ENCODE data around the gene TNIP2.

TNIP2 gene

GRCh38 chr4:2755821-2756690 is at the start of gene TNIP2:
TSS of gene TNIP2 (minus strand) at chr4:2756336. CDS start at chr4:2756289, 47 bp downstream.
- Mint-ChIP-seq H3K27ac (peak within 1 kb of the TSS; percentile 75), H3K4me1 (ENCODE audit: low read depth) (peaks cover 20% of the 10 kb centered on the region), H3K36me3 (ENCODE audit: low read depth) (peaks cover 13% of the 10 kb centered on the region), H3K9me3 (no peaks in the 10 kb centered on the region), H3K27me3 (ENCODE audit: low read depth) (no peaks in the 10 kb centered on the region), H3K4me3 (peak within 1 kb of the TSS; percentile 93)

- Mint-ChIP-seq H3K27ac (no peak overlapping the region), H3K27me3 (ENCODE audit: low read depth) (no peaks in the 10 kb centered on the region), H3K36me3 (ENCODE audit: low read depth) (no peaks in the 10 kb centered on the region), H3K4me3 (no peak overlapping the region), H3K9me3 (no peaks in the 10 kb centered on the region), H3K4me1 (ENCODE audit: low read depth) (peaks cover 16% of the 10 kb centered on the region)
Observed at GRCh38 chr4:2804973-2805501, 48.9 kb upstream of the TNIP2 start.

- no peaks in the 10 kb centered on the region for H3K27me3 Mint-ChIP-seq (ENCODE audit: low read depth)
- H3K4me1 Mint-ChIP-seq (ENCODE audit: low read depth), result peaks cover 18% of the 10 kb centered on the region
- H3K4me3 Mint-ChIP-seq, result no peak overlapping the region
- H3K36me3 Mint-ChIP-seq (ENCODE audit: low read depth), result no peaks in the 10 kb centered on the region
- no peaks in the 10 kb centered on the region for H3K9me3 Mint-ChIP-seq
- H3K27ac Mint-ChIP-seq, result no peak overlapping the region
Observed at GRCh38 chr4:2804449-2804972, 48.4 kb upstream of the TNIP2 start.

GRCh38 chr4:2803624-2804448 is 47.7 kb upstream of the TNIP2 start:
- Mint-ChIP-seq H3K4me1 (ENCODE audit: low read depth) (peaks cover 19% of the 10 kb centered on the region), H3K4me3 (no peak overlapping the region), H3K36me3 (ENCODE audit: low read depth) (no peaks in the 10 kb centered on the region), H3K27ac (no peak overlapping the region), H3K9me3 (no peaks in the 10 kb centered on the region), H3K27me3 (ENCODE audit: low read depth) (no peaks in the 10 kb centered on the region)

GRCh38 chr4:2802618-2803531 is 46.7 kb upstream of the TNIP2 start:
- Mint-ChIP-seq H3K9me3 (no peaks in the 10 kb centered on the region), H3K4me3 (no peak overlapping the region), H3K4me1 (ENCODE audit: low read depth) (peaks cover 28% of the 10 kb centered on the region), H3K27me3 (ENCODE audit: low read depth) (no peaks in the 10 kb centered on the region), H3K27ac (no peak overlapping the region), H3K36me3 (ENCODE audit: low read depth) (no peaks in the 10 kb centered on the region)

- H3K36me3 Mint-ChIP-seq (ENCODE audit: low read depth), result no peaks in the 10 kb centered on the region
- no peaks in the 10 kb centered on the region for H3K27me3 Mint-ChIP-seq (ENCODE audit: low read depth)
Observed at GRCh38 chr4:2800691-2801596, 44.8 kb upstream of the TNIP2 start.

GRCh38 chr4:2799971-2800690 is 44.0 kb upstream of the TNIP2 start:
- no peaks in the 10 kb centered on the region for H3K36me3 Mint-ChIP-seq (ENCODE audit: low read depth)
- no peaks in the 10 kb centered on the region for H3K9me3 Mint-ChIP-seq
- peak overlapping the region; percentile 78 for H3K4me3 Mint-ChIP-seq
- no peaks in the 10 kb centered on the region for H3K27me3 Mint-ChIP-seq (ENCODE audit: low read depth)
- H3K4me1 Mint-ChIP-seq (ENCODE audit: low read depth), result peaks cover 40% of the 10 kb centered on the region
- peak overlapping the region; percentile 74 for H3K27ac Mint-ChIP-seq

More at GRCh38 chr4:2800691-2801596, 44.8 kb upstream of the TNIP2 start:
- peak overlapping the region; percentile 62 for H3K4me3 Mint-ChIP-seq
- peak overlapping the region; percentile 75 for H3K27ac Mint-ChIP-seq
- H3K9me3 Mint-ChIP-seq, result no peaks in the 10 kb centered on the region
- peaks cover 40% of the 10 kb centered on the region for H3K4me1 Mint-ChIP-seq (ENCODE audit: low read depth)

GRCh38 chr4:2799224-2799911 is 43.2 kb upstream of the TNIP2 start:
- no peaks in the 10 kb centered on the region for H3K27me3 Mint-ChIP-seq (ENCODE audit: low read depth)
- peak overlapping the region; percentile 91 for H3K4me3 Mint-ChIP-seq
- H3K9me3 Mint-ChIP-seq, result no peaks in the 10 kb centered on the region
- H3K36me3 Mint-ChIP-seq (ENCODE audit: low read depth), result no peaks in the 10 kb centered on the region
- H3K27ac Mint-ChIP-seq, result peak overlapping the region; percentile 89
- peaks cover 45% of the 10 kb centered on the region for H3K4me1 Mint-ChIP-seq (ENCODE audit: low read depth)

- H3K36me3 Mint-ChIP-seq (ENCODE audit: low read depth), result no peaks in the 10 kb centered on the region
- H3K27me3 Mint-ChIP-seq (ENCODE audit: low read depth), result no peaks in the 10 kb centered on the region
- peaks cover 46% of the 10 kb centered on the region for H3K4me1 Mint-ChIP-seq (ENCODE audit: low read depth)
- H3K9me3 Mint-ChIP-seq, result no peaks in the 10 kb centered on the region
- peak overlapping the region; percentile 93 for H3K27ac Mint-ChIP-seq
- peak overlapping the region; percentile 91 for H3K4me3 Mint-ChIP-seq
Observed at GRCh38 chr4:2798399-2799223, 42.5 kb upstream of the TNIP2 start.

- Mint-ChIP-seq H3K4me3 (peak overlapping the region; percentile 91), H3K27ac (peak overlapping the region; percentile 93), H3K9me3 (no peaks in the 10 kb centered on the region), H3K4me1 (ENCODE audit: low read depth) (peaks cover 45% of the 10 kb centered on the region), H3K27me3 (ENCODE audit: low read depth) (no peaks in the 10 kb centered on the region), H3K36me3 (ENCODE audit: low read depth) (no peaks in the 10 kb centered on the region)
Observed at GRCh38 chr4:2797545-2798305, 41.6 kb upstream of the TNIP2 start.

Data from T-helper 1 cell treated with Interleukin-12 subunit alpha and Interleukin-12 subunit beta and Interleukin-4 antibody, amounts not matched to agents 30 μg/mL and 1 μg/mL, for 36 hours (primary cell).